SK-N-SH (cell line): ENCODE measurements around the gene FBXO34. TPM values are rescaled to one million over a fixed set of nuclear protein-coding genes. Genes with fewer than 3 reads are reported as not detected.
A peak's percentile ranks its signal among the peaks of the same experiment; 100 is the strongest.

Experiments
- CTCF ChIA-PET: fragments of 300-600, 350-600 bp; formaldehyde crosslinking; extraction: SDS; loops from one replicate; lab custom pipeline; 2021; lab: Yijun Ruan, JAX
- POLR2A ChIA-PET: fragments of 350-600 bp; sonication (Branson Sonifier 250); formaldehyde crosslinking; extraction: SDS; loops from one replicate; lab custom pipeline; 2020; ENCODE audit warnings: antibody characterized with exemption, inconsistent platforms; lab: Yijun Ruan, JAX
- DNase-seq: peaks from one replicate; pipeline ENCODE4 v3.0.0; 2012
- H2AFZ ChIP-seq: fragments of 200-600 bp; sonication (generic); 2 replicates; pipeline ENCODE4 v1.8.1; 2016; ENCODE audit warnings: antibody characterized with exemption, mild to moderate bottlenecking, low read depth
- H3F3A ChIP-seq: fragments of 200-600 bp; sonication (generic); replicated peaks from 2 replicates; pipeline ENCODE3; 2016; ENCODE audit warnings: antibody characterized with exemption, mild to moderate bottlenecking; ENCODE audit not compliant: insufficient read depth
- H3K27ac ChIP-seq, 2 experiments: fragments of 200-500 bp in 1 of 2; fragments of 200-600 bp in 1 of 2; sonication (Bioruptor generic) in 1 of 2; sonication (generic), shearing (Covaris generic) in 1 of 2; 2 replicates each; pipeline versions ENCODE4 v1.5.1 to v1.6.1; 2014 to 2016; ENCODE audit warnings: low read depth in 2 of 2, inconsistent platforms in 1 of 2, low read length in 1 of 2, mild to moderate bottlenecking in 1 of 2, mixed read lengths in 1 of 2
- H3K27me3 ChIP-seq: fragments of 200-600 bp; sonication (generic), shearing (Covaris generic); 2 replicates; pipeline ENCODE4 v1.6.1; 2016; ENCODE audit warnings: mixed run types; ENCODE audit not compliant: insufficient read depth
- H3K36me3 ChIP-seq, 2 experiments: fragments of 200-500 bp in 1 of 2; fragments of 200-600 bp in 1 of 2; sonication (Bioruptor generic) in 1 of 2; sonication (generic) in 1 of 2; replicated peaks in 1 of 2; 2 replicates each; pipeline versions ENCODE3 to v1.5.1; 2014 to 2016; ENCODE audit warnings: low read length in 1 of 2, mild to moderate bottlenecking in 1 of 2; ENCODE audit not compliant: insufficient read depth in 2 of 2, control insufficient read depth in 1 of 2
- H3K4me1 ChIP-seq, 2 experiments: fragments of 200-500 bp in 1 of 2; fragments of 200-600 bp in 1 of 2; sonication (Bioruptor generic) in 1 of 2; sonication (generic), shearing (Covaris generic) in 1 of 2; 2 replicates each; pipeline versions ENCODE4 v1.5.1 to v1.6.1; 2014 to 2016; ENCODE audit warnings: low read depth in 1 of 2, low read length in 1 of 2, mixed run types in 1 of 2; ENCODE audit not compliant: insufficient read depth in 2 of 2, control insufficient read depth in 1 of 2
- H3K4me2 ChIP-seq: fragments of 200-600 bp; sonication (generic), shearing (Covaris generic); 2 replicates; pipeline ENCODE4 v1.6.1; 2017; ENCODE audit warnings: mixed run types
- H3K4me3 ChIP-seq, 2 experiments: fragments of 200-500 bp in 1 of 2; fragments of 200-600 bp in 1 of 2; sonication (Bioruptor generic) in 1 of 2; sonication (generic), shearing (Covaris generic) in 1 of 2; 2 replicates each; pipeline versions ENCODE4 v1.5.1 to v1.8.1; 2014 to 2016; ENCODE audit warnings: low read depth in 2 of 2, inconsistent platforms in 1 of 2, low read length in 1 of 2, mild to moderate bottlenecking in 1 of 2, mixed read lengths in 1 of 2, moderate library complexity in 1 of 2
- H3K79me2 ChIP-seq: fragments of 200-600 bp; sonication (generic); 2 replicates; pipeline ENCODE4 v1.8.1; 2017; ENCODE audit warnings: mild to moderate bottlenecking; ENCODE audit not compliant: insufficient read depth
- H3K9ac ChIP-seq: fragments of 200-600 bp; sonication (generic); 2 replicates; pipeline ENCODE4 v1.6.1; 2017; ENCODE audit warnings: mixed run types
- H3K9me2 ChIP-seq: fragments of 200-600 bp; sonication (generic); 2 replicates; pipeline ENCODE4 v1.6.1; 2017; ENCODE audit warnings: mixed run types
- H3K9me3 ChIP-seq: fragments of 200-600 bp; sonication (generic); 2 replicates; pipeline ENCODE4 v1.6.1; 2017; ENCODE audit warnings: mixed run types, mild to moderate bottlenecking, moderate library complexity
- H4K20me1 ChIP-seq: fragments of 200-600 bp; sonication (generic); 2 replicates; pipeline ENCODE4 v1.6.1; 2017; ENCODE audit warnings: mild to moderate bottlenecking, mixed run types; ENCODE audit not compliant: insufficient read depth
- GATA2 ChIP-seq: sonication (generic); formaldehyde crosslinking; IDR thresholded peaks from 2 replicates; pipeline ENCODE4 v1.5.0; 2020; ENCODE audit warnings: mild to moderate bottlenecking, missing genetic modification reagents
- JUND ChIP-seq: IDR thresholded peaks from 2 replicates; pipeline ENCODE4 v1.4.0; 2012
- RAD21 ChIP-seq: IDR thresholded peaks from 2 replicates; pipeline ENCODE4 v1.6.1; 2012; ENCODE audit warnings: mild to moderate bottlenecking, low read length
- RXRA ChIP-seq: IDR thresholded peaks from 2 replicates; pipeline ENCODE4 v1.4.0; 2012; ENCODE audit warnings: low read depth, mild to moderate bottlenecking, borderline replicate concordance
- SIN3A ChIP-seq: IDR thresholded peaks from 2 replicates; pipeline ENCODE4 v1.6.1; 2012; ENCODE audit warnings: low read depth, mild to moderate bottlenecking, low read length, moderate library complexity, borderline replicate concordance
- SMC3 ChIP-seq: IDR thresholded peaks from 2 replicates; pipeline ENCODE4 v1.6.1; 2012; ENCODE audit warnings: low read depth, low read length, improper control_type of control experiment
- TAF1 ChIP-seq: IDR thresholded peaks from 2 replicates; pipeline ENCODE4 v1.6.1; 2012; ENCODE audit warnings: low read depth, mild to moderate bottlenecking, low read length, moderate library complexity, borderline replicate concordance
- TCF12 ChIP-seq: IDR thresholded peaks from 2 replicates; pipeline ENCODE4 v1.4.0; 2012
- TEAD4 ChIP-seq: IDR thresholded peaks from 2 replicates; pipeline ENCODE4 v1.4.0; 2012; ENCODE audit warnings: mild to moderate bottlenecking, borderline replicate concordance; ENCODE audit not compliant: insufficient read depth
- YY1 ChIP-seq: IDR thresholded peaks from 2 replicates; pipeline ENCODE4 v1.4.0; 2012; ENCODE audit warnings: low read depth, mild to moderate bottlenecking
- WGBS: methylation state at CpG from one replicate; pipeline ENCODE4 v1.1.6; 2017; ENCODE audit warnings: low lambda C conversion rate; 5-methylcytosine and 5-hydroxymethylcytosine counted together
- polyA plus RNA-seq, 3 experiments: library from polyadenylated mRNA; depleted of rRNA; stranded (reverse); fragments of >200 nt; gene quantifications; 2 replicates each; pipeline ENCODE4 v1.2.3, GENCODE V29; 2012
- TF ChIP-seq, protein P1 (sequence below): IDR thresholded peaks from 2 replicates; pipeline ENCODE4 v1.4.0; 2012; ENCODE audit warnings: low read depth
- TF ChIP-seq, protein P2 (sequence below): IDR thresholded peaks from 2 replicates; pipeline ENCODE4 v1.6.1; 2012; ENCODE audit warnings: mild to moderate bottlenecking, low read depth, low read length, moderate library complexity

FBXO34 gene
- polyA plus RNA-seq, 1 of the 3 experiments (the other 2 are of a cell fraction): 10.0 TPM

DNA sequence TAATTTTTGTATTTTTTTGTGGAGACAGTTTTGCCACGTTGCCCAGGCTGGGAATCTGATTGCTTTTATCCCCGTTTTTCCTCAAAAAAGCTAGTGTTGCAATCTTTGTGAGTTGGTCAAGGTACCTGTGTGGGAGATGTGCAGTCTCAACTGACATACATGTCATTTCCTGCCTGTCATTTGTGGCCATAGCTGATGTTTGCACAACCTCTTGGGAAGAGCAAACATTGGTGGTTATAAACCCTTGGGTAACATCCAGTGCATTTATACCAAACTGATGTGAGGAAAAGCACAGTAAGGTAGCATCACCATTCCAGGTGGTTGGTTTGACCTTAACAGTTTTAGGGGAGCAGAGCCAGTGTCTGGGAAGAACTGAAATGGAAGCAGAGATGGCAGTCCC lies 85.7 kb downstream of the FBXO34 start:
- no peak overlapping the region for H3K27ac ChIP-seq
- TF ChIP-seq RAD21: no peak
- TF ChIP-seq, protein P1, sequence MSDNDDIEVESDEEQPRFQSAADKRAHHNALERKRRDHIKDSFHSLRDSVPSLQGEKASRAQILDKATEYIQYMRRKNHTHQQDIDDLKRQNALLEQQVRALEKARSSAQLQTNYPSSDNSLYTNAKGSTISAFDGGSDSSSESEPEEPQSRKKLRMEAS: no peak
- TF ChIP-seq YY1: no peak
- TF ChIP-seq TAF1: no peak
- no peak for TF ChIP-seq TEAD4
- no peak for TF ChIP-seq JUND
- TF ChIP-seq GATA2 (CRISPR knock-in tag): no peak
- no peak for TF ChIP-seq SIN3A
- TF ChIP-seq RXRA: no peak
- no peak for TF ChIP-seq SMC3
- TF ChIP-seq, all 33 proteins: peak for 0
- no peaks in the 10 kb centered on the region for H3K79me2 ChIP-seq
- no peak overlapping the region for H3K4me2 ChIP-seq
- H3K9me3 ChIP-seq: no peaks in the 10 kb centered on the region
- H3K9me2 ChIP-seq: no peaks in the 10 kb centered on the region
- no peak overlapping the region for H2AFZ ChIP-seq
- no peak overlapping the region for H3K9ac ChIP-seq
- H3F3A ChIP-seq: no peaks in the 10 kb centered on the region
- POLR2A ChIA-PET: no interaction called here
- H3K4me3 ChIP-seq: no peak overlapping the region
- DNase-seq: no peak
- H3K4me1 ChIP-seq: no peaks in the 10 kb centered on the region; a peak in 1 of 4 replicates
- H3K36me3 ChIP-seq: peaks cover 13 to 25% of the 10 kb centered on the region in 2 experiments
- no peaks in the 10 kb centered on the region for H3K27me3 ChIP-seq
- H4K20me1 ChIP-seq: no peaks in the 10 kb centered on the region
- 86% methylated on average over 2 of the region's 2 CpGs for WGBS
- CTCF ChIA-PET: interaction anchor here (1.2 to 5.2 kb wide), 5 partner anchors 82 to 145 kb away, joined by 3 to 94 read pairs (median 9); partner anchors contain the start of gene FBXO34

DNA sequence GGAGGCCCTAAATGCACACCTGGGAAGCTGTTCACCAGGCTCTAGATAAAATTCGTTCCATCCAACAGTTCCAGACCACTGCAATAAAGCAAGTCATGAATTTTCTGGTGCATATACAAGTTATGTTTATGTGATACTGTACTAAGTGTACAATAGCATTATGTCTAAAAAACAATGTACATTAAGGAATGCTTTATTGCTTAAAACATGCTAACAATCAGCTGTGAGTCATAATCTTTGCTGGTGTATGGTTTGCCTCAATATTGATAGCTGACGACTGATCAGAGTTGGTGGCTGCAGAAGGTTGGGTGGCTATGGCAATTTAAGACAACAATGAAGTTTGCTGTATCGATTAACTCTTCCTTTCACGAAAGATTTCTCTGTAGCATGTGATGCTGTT lies 88.1 kb downstream of the FBXO34 start:
- peaks cover 8% of the 10 kb centered on the region in 2 experiments for H3K36me3 ChIP-seq
- no peak overlapping the region for H3K4me2 ChIP-seq
- no peak overlapping the region for H2AFZ ChIP-seq
- WGBS: 94% methylated on average over 4 of the region's 4 CpGs
- no peaks in the 10 kb centered on the region; a peak in 1 of 4 replicates for H3K4me1 ChIP-seq
- DNase-seq: no peak
- CTCF ChIA-PET: interaction anchor here (0.5 to 1.2 kb wide), 3 partner anchors 9 to 146 kb away, joined by 3 to 6 read pairs (median 4); no protein-coding TSS in a partner anchor
- H3K27me3 ChIP-seq: no peaks in the 10 kb centered on the region
- no peak overlapping the region for H3K27ac ChIP-seq
- POLR2A ChIA-PET: no interaction called here
- H4K20me1 ChIP-seq: no peaks in the 10 kb centered on the region
- H3F3A ChIP-seq: no peaks in the 10 kb centered on the region
- H3K9me2 ChIP-seq: no peaks in the 10 kb centered on the region
- H3K4me3 ChIP-seq: no peak overlapping the region
- no peaks in the 10 kb centered on the region for H3K9me3 ChIP-seq
- H3K9ac ChIP-seq: no peak overlapping the region
- H3K79me2 ChIP-seq: no peaks in the 10 kb centered on the region
- TF ChIP-seq, protein P2, sequence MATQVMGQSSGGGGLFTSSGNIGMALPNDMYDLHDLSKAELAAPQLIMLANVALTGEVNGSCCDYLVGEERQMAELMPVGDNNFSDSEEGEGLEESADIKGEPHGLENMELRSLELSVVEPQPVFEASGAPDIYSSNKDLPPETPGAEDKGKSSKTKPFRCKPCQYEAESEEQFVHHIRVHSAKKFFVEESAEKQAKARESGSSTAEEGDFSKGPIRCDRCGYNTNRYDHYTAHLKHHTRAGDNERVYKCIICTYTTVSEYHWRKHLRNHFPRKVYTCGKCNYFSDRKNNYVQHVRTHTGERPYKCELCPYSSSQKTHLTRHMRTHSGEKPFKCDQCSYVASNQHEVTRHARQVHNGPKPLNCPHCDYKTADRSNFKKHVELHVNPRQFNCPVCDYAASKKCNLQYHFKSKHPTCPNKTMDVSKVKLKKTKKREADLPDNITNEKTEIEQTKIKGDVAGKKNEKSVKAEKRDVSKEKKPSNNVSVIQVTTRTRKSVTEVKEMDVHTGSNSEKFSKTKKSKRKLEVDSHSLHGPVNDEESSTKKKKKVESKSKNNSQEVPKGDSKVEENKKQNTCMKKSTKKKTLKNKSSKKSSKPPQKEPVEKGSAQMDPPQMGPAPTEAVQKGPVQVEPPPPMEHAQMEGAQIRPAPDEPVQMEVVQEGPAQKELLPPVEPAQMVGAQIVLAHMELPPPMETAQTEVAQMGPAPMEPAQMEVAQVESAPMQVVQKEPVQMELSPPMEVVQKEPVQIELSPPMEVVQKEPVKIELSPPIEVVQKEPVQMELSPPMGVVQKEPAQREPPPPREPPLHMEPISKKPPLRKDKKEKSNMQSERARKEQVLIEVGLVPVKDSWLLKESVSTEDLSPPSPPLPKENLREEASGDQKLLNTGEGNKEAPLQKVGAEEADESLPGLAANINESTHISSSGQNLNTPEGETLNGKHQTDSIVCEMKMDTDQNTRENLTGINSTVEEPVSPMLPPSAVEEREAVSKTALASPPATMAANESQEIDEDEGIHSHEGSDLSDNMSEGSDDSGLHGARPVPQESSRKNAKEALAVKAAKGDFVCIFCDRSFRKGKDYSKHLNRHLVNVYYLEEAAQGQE: no peak
- peak; percentile 58; the same call in 1 of the 2 replicates for TF ChIP-seq TCF12
